GM19099 (cell line): ENCODE data around the gene NXPE3.
A peak's percentile ranks its signal among the peaks of the same experiment; 100 is the strongest.

Experiments
- POLR2A ChIP-seq: IDR thresholded peaks from 3 replicates; pipeline ENCODE4 v1.6.1; 2011; ENCODE audit warnings: low read depth; ENCODE audit not compliant: insufficient read length; ENCODE audit errors: extremely low read depth

NXPE3 gene

DNA sequence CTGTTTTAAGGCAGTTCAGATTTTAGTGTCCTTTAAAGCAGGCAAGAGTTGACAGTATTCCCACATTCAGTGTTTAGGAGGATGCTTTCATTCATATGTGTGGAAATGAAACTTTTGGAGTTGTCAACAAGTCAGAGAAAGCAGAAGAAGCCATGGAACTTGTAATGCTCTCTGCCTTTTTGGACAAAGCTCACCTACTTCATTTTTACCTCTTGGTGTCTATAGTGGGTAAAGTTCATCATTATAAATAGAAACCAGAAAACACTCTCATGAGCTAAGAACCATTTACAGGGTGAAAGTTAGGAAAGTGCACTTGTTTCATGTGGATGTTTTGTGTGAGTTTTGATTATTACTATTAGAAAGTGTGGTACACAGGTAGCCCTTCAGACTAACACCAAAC, 61.1 kb downstream of the NXPE3 start:
- no peak for TF ChIP-seq POLR2A

DNA sequence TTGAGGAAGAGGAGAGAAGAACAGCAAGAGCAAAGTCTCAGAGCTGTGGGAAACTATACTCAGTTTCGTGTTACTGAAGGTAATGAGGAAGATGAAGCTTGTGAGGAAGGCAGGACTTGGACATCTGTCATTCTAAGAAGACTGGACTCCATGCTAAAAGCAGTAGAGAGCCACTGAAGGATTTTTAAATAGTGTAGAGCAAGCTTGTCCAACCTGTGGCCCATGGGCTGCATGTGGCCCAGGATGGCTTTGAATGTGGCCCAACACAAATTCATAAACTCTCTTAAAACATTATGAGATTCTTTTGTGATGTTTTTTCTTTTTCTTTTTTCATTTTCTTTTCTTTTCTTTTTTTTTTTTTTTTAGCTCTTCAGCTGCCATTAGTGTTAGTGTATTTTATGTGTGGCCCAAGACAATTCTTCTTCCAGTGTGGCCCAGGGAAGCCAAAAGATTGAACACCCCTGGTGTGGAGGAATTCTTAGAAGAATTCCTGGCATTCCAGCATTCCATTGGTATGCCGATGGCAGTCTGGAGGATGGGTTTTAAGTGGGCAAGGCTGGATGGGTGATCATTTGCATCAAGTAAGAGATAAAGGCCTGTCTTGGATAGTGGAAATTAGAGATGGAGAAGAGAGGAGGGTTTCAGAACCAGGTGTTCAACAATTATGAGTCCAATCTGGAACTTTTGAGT, 63.4 kb downstream of the NXPE3 start:
- no peak for TF ChIP-seq POLR2A

DNA sequence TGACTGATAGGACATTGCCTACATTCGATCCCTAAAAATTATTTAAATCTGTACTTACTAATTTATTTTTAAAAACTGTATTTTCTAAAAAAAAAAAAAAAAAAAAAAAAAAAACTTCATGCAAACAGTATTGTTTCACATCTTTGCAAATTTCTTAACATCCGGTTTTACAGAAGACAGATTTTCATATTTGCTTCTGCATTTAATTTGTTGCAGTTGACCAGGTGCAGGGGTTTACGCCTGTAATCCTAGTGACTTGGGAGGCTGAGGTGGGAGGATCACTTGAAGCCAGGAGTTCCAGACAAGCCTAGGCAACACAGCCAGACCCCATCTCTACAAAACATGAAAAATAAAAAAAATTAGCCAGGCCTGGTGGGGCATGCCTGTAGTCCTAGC, 63.9 kb downstream of the NXPE3 start:
- no peak for TF ChIP-seq POLR2A

DNA sequence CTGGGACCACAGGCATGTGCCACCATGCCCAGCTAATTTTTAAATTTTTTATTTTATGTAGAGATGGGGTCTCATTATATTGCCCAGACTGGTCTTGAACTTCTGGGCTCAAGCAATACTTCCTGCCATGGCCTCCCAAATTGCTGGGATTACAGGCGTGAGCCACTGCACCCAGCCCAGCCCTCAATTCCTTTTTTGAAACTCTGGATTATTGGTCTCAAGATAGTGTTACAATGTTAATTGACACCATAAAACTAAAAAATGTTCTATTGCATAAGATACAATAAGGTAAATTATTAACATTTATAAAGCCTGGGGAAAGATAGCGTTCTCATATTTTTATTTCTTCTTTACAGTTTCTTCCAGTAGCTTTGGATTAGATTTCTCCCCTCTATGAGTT, 66.4 kb downstream of the NXPE3 start:
- TF ChIP-seq POLR2A: no peak

DNA sequence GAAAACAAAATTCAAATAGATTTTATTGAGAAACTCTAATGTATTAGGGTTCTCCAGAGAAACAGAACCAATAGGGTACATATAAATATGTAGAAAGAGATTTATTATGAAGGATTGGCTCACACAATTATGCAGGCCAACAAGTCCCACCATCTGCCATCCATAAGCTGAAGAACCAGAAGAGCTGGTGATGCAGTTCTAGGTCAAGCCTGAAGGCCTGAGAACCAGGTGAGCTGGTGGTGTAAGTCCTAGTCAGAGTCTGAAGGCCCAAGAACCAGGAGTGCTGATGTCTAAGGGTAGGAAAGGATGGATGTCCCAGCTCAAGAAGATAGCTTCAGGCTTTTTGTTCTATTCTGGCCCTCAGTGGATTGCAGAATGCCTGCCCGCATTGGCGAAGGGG, 67.7 kb downstream of the NXPE3 start:
- TF ChIP-seq POLR2A: no peak

DNA sequence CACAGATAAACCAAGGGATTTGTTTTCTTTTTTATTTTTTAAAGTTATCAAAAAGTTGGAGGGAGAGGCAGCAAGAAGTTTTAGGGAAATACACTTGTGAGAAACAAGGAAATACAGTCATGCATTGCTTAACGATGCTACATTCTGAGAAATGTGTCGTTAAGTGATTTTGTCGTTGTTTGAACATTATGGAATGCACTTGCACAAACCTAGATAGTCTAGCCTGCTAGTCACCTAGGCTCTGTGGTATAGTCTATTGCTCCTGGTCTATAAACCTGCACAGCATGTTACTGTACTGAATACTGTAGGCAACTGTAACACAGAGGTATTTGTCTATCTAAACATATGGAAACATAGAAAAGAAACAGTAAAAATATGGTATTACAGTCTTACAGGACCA, 68.3 kb downstream of the NXPE3 start:
- no peak for TF ChIP-seq POLR2A

DNA sequence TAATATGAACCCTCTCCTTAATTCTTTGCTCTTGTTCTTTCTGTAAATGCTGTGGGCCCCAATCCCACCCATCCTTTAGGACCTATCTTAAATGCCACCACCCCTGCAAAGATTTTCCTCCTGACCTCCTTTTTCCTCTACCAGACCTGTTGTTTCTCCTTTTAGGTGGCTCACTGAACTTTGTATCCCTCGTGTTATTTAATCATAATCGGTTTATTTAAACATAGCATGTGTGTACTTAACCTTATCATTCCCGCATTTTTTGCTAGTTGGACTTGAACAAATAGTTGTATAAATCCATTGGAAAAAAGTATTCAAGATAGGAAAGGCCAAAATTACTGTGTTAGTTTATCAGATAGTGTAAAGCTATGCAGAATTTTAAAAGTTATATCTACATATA, 69.3 kb downstream of the NXPE3 start:
- TF ChIP-seq POLR2A: no peak

DNA sequence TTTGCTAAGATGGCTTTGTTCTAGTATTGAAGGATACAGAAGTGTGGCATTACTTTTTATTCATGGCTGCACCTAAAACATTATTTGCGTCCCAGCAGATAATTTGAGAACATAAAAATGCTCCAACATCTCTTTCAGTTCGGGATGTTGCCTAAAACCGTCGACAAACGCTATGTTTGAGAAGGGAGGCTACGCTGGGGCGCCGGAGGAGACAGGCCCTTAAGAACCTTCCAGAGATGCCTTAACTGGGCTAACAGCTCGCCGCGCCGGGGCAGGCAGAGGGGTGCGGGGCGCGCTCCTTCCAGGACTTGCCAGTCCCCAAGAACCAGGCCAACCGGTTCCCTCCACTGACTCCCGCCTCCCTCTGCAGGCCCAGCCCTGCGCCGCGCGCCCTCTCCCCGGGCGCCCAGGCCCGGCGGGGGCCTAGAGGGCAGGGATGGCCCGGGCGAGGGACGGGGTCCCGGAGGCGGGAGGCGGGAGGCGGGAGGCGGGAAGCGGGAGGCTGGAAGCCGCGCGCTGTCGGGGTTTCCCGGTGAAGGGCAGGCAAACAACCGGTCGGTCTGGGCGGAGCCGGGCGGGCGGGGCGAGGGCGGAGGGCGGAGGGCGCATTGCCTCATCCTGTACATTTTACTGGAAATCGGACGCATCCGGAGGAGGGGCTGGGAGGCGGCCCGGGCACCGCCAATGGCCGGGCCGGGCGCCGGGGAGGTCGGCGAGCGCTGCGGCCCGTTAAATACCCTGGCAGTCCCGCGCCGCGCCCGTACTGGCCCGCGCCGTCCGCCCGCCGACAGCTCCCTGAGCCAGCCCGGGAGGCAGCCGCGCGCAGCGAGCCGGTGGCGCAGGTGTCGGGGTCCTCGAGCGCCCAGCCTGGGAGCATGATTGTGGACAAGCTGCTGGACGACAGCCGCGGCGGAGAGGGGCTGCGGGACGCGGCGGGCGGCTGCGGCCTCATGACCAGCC, 70.0 kb downstream of the NXPE3 start, which contains the start of gene NFKBIZ:
NFKBIZ (plus strand) TSS at position 761 of the 960 bp plus-strand sequence; CDS start at position 876, 115 bp downstream.
- TF ChIP-seq POLR2A: peak; percentile 99

DNA sequence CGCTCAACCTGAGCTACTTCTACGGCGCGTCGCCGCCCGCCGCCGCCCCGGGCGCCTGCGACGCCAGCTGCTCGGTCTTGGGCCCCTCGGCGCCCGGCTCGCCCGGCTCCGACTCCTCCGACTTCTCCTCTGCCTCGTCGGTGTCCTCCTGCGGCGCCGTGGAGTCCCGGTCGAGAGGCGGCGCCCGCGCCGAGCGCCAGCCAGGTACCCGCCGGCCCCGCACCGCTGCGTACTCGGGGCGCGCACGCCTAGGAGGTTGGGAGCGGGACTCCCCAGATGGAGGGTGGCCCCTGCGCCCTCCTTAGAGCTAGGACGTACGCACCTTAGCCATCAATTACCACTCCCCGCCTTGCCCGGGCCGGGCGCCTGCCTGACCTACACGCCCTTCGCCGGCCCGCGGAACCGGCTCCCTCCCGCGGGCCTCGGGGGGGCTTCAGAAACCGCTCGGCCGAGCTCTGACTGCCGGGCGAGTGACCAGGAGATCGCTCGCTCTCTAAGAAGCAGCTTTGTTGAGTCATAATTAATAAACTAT, 70.8 kb downstream of the NXPE3 start:
- no peak for TF ChIP-seq POLR2A

DNA sequence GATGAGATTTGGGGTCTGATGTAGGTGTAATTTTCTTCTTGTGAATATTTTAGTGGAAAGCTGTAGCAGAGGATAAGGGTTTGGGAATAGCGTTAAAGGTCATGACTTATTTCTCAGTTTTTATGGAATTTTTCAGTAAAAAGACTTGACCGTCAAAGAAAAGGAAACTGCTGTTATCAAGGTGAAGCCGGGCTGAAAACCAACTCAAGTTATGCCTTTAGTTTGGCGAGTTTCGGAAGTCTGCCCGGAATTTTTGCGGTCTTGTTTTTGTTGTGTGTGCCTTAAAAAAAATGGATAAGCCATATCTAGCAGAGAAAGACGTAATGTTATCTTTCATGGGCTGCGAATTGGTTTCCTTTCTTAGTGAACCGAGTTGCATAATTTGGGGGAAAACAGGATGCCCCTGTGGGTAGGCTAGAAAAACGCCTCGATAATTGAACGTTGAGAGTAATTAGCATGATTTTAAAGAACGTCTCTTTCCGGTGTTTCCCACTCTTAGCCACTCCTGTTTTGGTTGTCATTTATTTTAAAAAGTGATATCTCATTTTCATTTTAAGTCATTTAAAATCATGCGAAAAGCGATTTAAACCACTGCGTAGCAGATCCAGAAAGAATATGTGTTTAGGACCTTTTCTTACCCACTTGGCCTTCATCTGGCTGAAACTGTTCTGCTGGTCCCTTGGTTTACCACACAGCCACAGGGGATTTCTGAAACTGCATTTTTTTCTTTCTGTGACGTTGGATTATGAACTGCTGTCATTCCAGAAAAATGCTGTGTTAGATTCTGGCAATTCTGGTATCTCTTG, 71.4 kb downstream of the NXPE3 start:
- peak; percentile 21 for TF ChIP-seq POLR2A

DNA sequence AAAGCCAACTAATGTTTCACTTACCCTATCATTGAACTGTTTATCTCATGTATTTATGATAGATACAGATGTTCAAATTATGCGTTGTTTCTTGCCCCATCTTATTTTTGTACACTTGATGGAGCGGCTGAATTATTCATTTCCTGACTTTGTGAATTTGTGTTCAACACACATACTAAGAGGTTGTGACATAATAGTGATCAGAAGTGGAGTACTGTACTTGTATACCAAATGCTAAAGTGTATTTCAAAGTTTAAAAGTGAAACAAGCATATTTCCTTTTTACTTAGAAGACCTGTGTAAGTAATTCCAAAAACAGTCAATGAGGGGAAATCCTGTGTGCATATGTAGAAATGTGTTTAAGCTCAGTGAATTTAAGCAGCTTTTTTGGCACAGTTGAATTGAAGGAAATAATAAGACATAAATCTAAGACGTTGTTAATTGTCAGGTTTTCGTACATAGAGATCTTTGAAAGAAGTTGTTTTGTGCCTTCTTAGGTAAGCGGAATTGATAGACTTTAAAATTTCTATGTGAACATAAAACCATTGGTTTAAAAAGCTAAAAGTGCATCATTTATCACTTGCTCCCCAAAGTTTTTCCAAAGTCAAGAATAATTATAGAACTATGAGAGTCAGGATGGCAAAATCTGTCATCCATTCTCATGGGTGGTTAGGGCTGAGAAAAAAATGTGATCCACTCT, 72.2 kb downstream of the NXPE3 start:
- no peak for TF ChIP-seq POLR2A

DNA sequence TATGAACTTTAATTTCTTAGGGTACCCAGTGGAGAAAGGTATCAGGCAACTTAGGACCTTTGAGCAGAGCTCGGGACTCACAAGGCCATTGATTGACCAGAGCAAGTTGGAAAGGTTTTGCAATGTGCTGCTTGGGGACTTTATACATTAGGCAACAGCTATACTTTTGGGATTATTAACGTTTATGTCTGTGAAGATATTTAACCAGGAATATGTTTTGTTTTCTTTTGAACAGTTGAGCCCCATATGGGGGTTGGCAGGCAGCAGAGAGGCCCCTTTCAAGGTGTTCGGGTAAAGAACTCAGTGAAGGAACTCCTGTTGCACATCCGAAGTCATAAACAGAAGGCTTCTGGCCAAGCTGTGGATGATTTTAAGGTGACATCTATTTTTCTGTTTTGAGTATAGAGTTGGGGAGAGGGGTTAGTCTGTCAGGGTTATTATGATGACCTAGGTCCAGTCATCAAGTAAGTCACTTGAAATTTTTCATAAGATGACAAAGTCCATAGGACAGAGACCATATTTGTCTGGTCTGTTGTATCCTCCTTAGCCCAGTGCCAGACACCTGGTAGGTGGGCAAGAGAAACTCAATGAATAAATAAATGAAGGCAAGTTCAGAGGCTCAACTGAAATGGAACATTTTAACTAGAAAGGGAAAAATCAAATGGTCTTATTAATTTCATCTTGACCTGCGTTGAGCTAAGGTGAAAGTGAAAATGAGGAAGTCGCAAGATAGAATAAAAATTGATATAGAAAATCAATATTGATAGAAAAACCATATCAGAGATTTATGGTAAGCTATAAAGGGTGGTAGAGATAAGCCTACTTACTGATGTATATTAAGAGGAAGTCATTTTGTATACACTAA, 73.1 kb downstream of the NXPE3 start:
- TF ChIP-seq POLR2A: no peak
